Lung (tissue), 12 donors: Measurements from ENCODE around the gene PPAT. TPM values are rescaled to one million over a fixed set of nuclear protein-coding genes. Genes with fewer than 3 reads are reported as not detected.
"Not testable (repeated sequence)": the region's sequence is repeated elsewhere in the genome, so short reads cannot be mapped to it uniquely, and the experiment has no call there.

Source experiments
- ATAC-seq: fragments of 200-7000 bp; cut with Tn5 transposase; one replicate; pipeline ENCODE4 v1.9.1; 2020; ENCODE audit warnings: moderate number of reproducible peaks; ENCODE audit not compliant: insufficient read depth, low FRiP score
- DNase-seq, 3 donors: peaks; one replicate each; pipeline ENCODE4 v3.0.0-alpha.2; 2013 to 2017
- H3K27ac ChIP-seq, 2 donors: one replicate each; pipeline ENCODE4 v1.5.1; 2013; ENCODE audit warnings: mild to moderate bottlenecking in 2 of 2, moderate library complexity in 2 of 2, control low read depth in 1 of 2, inconsistent platforms in 1 of 2, low read depth in 1 of 2, low read length in 1 of 2
- H3K27me3 ChIP-seq, 3 donors: one replicate each; pipeline ENCODE4 v1.5.1; 2013; ENCODE audit warnings: low read length in 2 of 3; ENCODE audit not compliant: control insufficient read depth in 3 of 3, insufficient read depth in 3 of 3
- H3K36me3 ChIP-seq, 4 donors: one replicate each; pipeline ENCODE4 v1.5.1; 2013; ENCODE audit warnings: low read length in 4 of 4, mild to moderate bottlenecking in 1 of 4, moderate library complexity in 1 of 4; ENCODE audit not compliant: control insufficient read depth in 4 of 4, insufficient read depth in 4 of 4
- H3K4me1 ChIP-seq, 5 donors: one replicate each; pipeline ENCODE4 v1.5.1; 2013; ENCODE audit warnings: low read length in 5 of 5, mild to moderate bottlenecking in 2 of 5, moderate library complexity in 1 of 5; ENCODE audit not compliant: control insufficient read depth in 5 of 5, insufficient read depth in 5 of 5
- H3K4me3 ChIP-seq: one replicate; pipeline ENCODE4 v1.5.1; 2013; ENCODE audit warnings: mild to moderate bottlenecking, control low read depth, moderate library complexity
- H3K9ac ChIP-seq, 2 donors: one replicate each; pipeline ENCODE4 v1.5.1; 2013; ENCODE audit warnings: low read length in 2 of 2, control low read depth in 1 of 2; ENCODE audit not compliant: insufficient read depth in 1 of 2
- H3K9me3 ChIP-seq, 4 donors: one replicate each; pipeline ENCODE4 v1.5.1; 2013; ENCODE audit warnings: low read length in 3 of 4, mild to moderate bottlenecking in 1 of 4, moderate library complexity in 1 of 4; ENCODE audit not compliant: control insufficient read depth in 4 of 4, insufficient read depth in 3 of 4
- CTCF ChIP-seq: IDR thresholded peaks from 2 replicates; pipeline ENCODE4 v1.5.1; 2012; ENCODE audit warnings: mild to moderate bottlenecking; ENCODE audit errors: control extremely low read depth, extremely low read depth
- WGBS, 2 donors: extraction: QIAGEN DNeasy Blood & Tissue Kit; methylation state at CpG; one replicate each; pipeline ENCODE4 v1.1.7; 2013; 5-methylcytosine and 5-hydroxymethylcytosine counted together
- polyA plus RNA-seq, 2 donors: library from polyadenylated mRNA; stranded (reverse); fragments of 200-250 nt; gene quantifications; one replicate each; pipeline ENCODE4 v1.2.1, GENCODE V29; 2013
- total RNA-seq, 2 donors: library from RNA; depleted of rRNA in 1 of 2; stranded (reverse); fragments of >200 nt in 1 of 2; gene quantifications; one replicate each; pipeline ENCODE4 v1.2.1, GENCODE V29; 2014 to 2021
- donor health status: control.
- donor health status: control.
- donor health status: Bipolar disorder and iron deficiency.
- donor health status: healthy.
- donor health status: DM: yes; HTN: yes; CAD: no.

Gene PPAT
- total and polyA plus RNA-seq, 4 donors: 2.0 to 10.7 (median 6.0) TPM

GRCh38 chr4:56462157-56462556 lies 26.7 kb upstream of the PPAT start:
- ATAC-seq (no peak), DNase-seq (no peak)
- no peaks in the 10 kb centered on the region for H3K9me3 ChIP-seq
- no peak overlapping the region for H3K9ac ChIP-seq
- peaks cover 11 to 25% (median 22%) of the 10 kb centered on the region in 4 donors for H3K36me3 ChIP-seq
- H3K4me1 ChIP-seq: peaks cover 7 to 17% (median 11%) of the 10 kb centered on the region in 5 donors
- no peak overlapping the region for H3K27ac ChIP-seq
- TF ChIP-seq CTCF: no peak
- no peak overlapping the region for H3K4me3 ChIP-seq
- H3K27me3 ChIP-seq: no peaks in the 10 kb centered on the region

- Histone ChIP-seq H3K4me1 (peaks cover 0 to 6% (median under 1%) of the 10 kb centered on the region in 5 donors), H3K27ac (no peak overlapping the region), H3K36me3 (peaks cover 16 to 35% (median 28%) of the 10 kb centered on the region in 4 donors), H3K9ac (no peak overlapping the region), H3K27me3 (no peaks in the 10 kb centered on the region), H3K9me3 (no peaks in the 10 kb centered on the region), H3K4me3 (no peak overlapping the region)
- ATAC-seq: no peak
- WGBS, 2 donors: 78 to 85% methylated on average over 3 of the region's 3 CpGs
- no peak for DNase-seq
- TF ChIP-seq CTCF: no peak
Measured at GRCh38 chr4:56460085-56460484, 24.7 kb upstream of the PPAT start.

- H3K27me3 ChIP-seq: no peaks in the 10 kb centered on the region
- no peak for DNase-seq
- H3K4me3 ChIP-seq: no peak overlapping the region
- H3K36me3 ChIP-seq: peaks cover 5 to 35% (median 19%) of the 10 kb centered on the region in 4 donors
- ATAC-seq: no peak
- H3K27ac ChIP-seq: no peak overlapping the region
- WGBS, 2 donors: 98 to 99% methylated on average over 1 of the region's 1 CpG
- H3K4me1 ChIP-seq: no peaks in the 10 kb centered on the region
- H3K9ac ChIP-seq: no peak overlapping the region
- no peaks in the 10 kb centered on the region for H3K9me3 ChIP-seq
- TF ChIP-seq CTCF: no peak
Measured at GRCh38 chr4:56450342-56450741, 14.9 kb upstream of the PPAT start.

- not testable (repeated sequence) for H3K4me3 ChIP-seq, H3K4me1 ChIP-seq, H3K9ac ChIP-seq, H3K9me3 ChIP-seq, ATAC-seq, H3K27ac ChIP-seq, H3K27me3 ChIP-seq, DNase-seq
- 97% methylated on average over 4 of the region's 4 CpGs for WGBS, 2 donors
- peaks cover 4 to 28% (median 14%) of the 10 kb centered on the region in 4 donors for H3K36me3 ChIP-seq
Measured at GRCh38 chr4:56449475-56449874, 14.1 kb upstream of the PPAT start.
